ENCODE results near the gene NXNL1. TPM values are rescaled to one million over a fixed set of nuclear protein-coding genes. Genes with fewer than 3 reads are reported as not detected.

Gene NXNL1
- total and polyA plus RNA-seq, 8 donors: 0.19 TPM; not detected in 7

DNA sequence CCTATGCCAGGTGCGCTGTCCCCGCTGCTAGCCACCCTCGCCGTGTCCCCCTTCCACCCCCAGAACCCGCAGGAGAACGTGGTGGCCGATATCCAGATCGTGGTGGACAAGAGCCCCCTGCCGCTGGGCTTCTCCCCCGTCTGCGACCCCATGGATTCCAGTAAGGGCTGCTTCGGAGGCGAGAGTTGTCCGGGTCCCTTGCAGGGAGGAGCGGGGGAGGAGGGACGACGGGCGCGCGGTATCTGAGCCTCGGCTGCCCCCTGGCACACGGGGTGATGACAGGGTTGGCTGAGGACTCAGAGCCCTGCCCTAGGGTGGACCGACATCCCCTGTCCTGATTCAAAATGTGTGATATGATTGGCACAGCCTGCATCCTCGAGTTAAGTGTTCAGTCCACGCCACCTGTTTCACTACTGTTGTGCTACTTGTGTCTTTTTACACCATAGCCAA, 40.2 kb downstream of the NXNL1 start:
- H3K27me3 ChIP-seq: no peaks in the 10 kb centered on the region
- WGBS, 2 donors: 11 to 12% methylated on average over 25 of the region's 25 CpGs
- peak in 4 of 6 donors; percentile 39 to 79 (median 60) for DNase-seq
- TF ChIP-seq, protein P1, sequence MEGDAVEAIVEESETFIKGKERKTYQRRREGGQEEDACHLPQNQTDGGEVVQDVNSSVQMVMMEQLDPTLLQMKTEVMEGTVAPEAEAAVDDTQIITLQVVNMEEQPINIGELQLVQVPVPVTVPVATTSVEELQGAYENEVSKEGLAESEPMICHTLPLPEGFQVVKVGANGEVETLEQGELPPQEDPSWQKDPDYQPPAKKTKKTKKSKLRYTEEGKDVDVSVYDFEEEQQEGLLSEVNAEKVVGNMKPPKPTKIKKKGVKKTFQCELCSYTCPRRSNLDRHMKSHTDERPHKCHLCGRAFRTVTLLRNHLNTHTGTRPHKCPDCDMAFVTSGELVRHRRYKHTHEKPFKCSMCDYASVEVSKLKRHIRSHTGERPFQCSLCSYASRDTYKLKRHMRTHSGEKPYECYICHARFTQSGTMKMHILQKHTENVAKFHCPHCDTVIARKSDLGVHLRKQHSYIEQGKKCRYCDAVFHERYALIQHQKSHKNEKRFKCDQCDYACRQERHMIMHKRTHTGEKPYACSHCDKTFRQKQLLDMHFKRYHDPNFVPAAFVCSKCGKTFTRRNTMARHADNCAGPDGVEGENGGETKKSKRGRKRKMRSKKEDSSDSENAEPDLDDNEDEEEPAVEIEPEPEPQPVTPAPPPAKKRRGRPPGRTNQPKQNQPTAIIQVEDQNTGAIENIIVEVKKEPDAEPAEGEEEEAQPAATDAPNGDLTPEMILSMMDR (IDR thresholded peaks at IDR 0.05): no peak
- peaks cover 0 to 3% (median 0%) of the 10 kb centered on the region in 3 donors for H3K36me3 ChIP-seq
- intact Hi-C loops (cut with DNase I): no loop called here
- H3K27ac ChIP-seq: no peak overlapping the region
- H3K9me3 ChIP-seq: no peaks in the 10 kb centered on the region
- FAIRE-seq: no peak
- peak in 3 of 4 donors; percentile 11 to 39 (median 23) for ATAC-seq
- H3K4me1 ChIP-seq: peaks cover 0 to 5% (median 0%) of the 10 kb centered on the region in 3 donors
- peak overlapping the region; percentile 70 to 90 (median 86) for H3K4me3 ChIP-seq

DNA sequence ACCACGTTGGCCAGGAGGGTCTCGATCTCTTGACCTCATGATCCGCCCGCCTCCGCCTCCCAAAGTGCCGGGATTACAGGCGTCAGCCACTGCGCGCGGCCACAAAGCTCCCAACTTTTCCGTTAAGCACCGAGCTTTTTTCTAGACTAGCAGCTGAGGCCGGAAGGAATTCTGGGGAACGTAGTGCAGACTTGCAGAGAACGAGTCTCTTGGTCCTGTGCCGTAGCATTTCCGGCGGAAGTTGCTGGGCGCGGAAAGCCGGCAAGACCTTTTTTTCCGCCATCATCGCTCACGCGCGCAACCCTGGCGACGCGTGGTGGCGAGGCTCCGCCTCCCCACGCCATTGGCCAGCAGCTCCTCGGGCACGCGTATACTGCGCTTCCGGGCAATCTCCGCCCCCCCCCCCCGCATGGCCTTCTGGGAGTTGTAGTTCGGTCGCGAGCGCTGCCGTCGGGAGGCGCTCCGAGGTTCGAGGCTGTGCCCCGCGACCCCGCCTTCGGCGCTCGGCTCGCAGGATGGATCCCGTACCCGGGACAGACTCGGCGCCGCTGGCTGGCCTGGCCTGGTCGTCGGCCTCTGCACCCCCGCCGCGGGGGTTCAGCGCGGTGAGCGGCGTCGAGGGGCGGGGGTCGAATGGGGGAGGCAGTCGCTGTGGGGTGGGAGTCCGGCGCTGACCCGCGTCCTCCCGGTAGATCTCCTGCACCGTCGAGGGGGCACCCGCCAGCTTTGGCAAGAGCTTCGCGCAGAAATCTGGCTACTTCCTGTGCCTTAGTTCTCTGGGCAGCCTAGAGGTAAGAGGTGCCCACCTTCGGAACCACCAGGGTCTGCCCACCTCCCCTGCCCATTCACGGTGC, 40.9 kb downstream of the NXNL1 start, which contains the start of gene MVB12A:
TSS of gene MVB12A (plus strand) at position 427 of the 854 bp plus-strand sequence. CDS start at position 516, 89 bp downstream.
- TF ChIP-seq, protein P1 (IDR thresholded peaks at IDR 0.05): no peak
- H3K27me3 ChIP-seq: no peaks in the 10 kb centered on the region
- DNase-seq (peak; percentile 94 to 98 (median 98)), FAIRE-seq (peak; percentile 89), ATAC-seq (peak; percentile 97 to 98 (median 98))
- intact Hi-C loops (cut with DNase I): no loop called here
- peaks cover 0 to 5% (median 0%) of the 10 kb centered on the region in 3 donors for H3K4me1 ChIP-seq
- peak within 1 kb of the TSS; percentile 31 to 84 (median 62) for H3K27ac ChIP-seq
- H3K9me3 ChIP-seq: no peaks in the 10 kb centered on the region
- peak within 1 kb of the TSS; percentile 70 to 90 (median 86) for H3K4me3 ChIP-seq
- H3K36me3 ChIP-seq: peaks cover 0 to 3% (median 0%) of the 10 kb centered on the region in 3 donors
- 0 to 1% methylated on average over 54 to 85 of the region's 85 CpGs for WGBS, 2 donors

DNA sequence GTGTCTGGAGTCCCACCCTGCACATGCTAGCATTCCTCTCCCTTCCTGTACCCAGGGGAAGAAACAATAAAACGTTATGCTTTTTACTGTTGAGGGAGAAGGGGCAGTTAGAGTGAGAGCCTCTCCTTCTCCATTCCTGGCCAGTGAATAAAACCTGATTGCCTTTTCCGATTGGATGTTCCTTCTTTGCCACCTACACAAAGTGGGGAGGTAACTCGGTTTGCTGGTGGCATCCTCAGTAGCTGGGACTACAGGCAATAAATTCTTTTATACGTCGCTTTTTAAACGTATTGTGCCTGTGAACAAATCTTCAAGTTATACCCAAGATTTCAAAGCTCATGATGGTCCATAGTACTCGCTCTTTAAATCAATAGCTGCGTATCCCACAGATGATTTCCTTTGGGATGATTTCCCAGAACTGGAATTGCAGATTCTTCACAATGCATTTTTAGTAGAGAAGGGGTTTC, 41.5 kb downstream of the NXNL1 start:
- Histone ChIP-seq H3K27me3 (no peaks in the 10 kb centered on the region), H3K36me3 (peaks cover 0 to 3% (median 0%) of the 10 kb centered on the region in 3 donors), H3K27ac (peak overlapping the region; percentile 31 to 84 (median 62)), H3K9me3 (no peaks in the 10 kb centered on the region), H3K4me1 (peaks cover 0 to 5% (median 0%) of the 10 kb centered on the region in 3 donors), H3K4me3 (peak overlapping the region; percentile 12 to 90 (median 86))
- TF ChIP-seq, protein P1 (IDR thresholded peaks at IDR 0.05): no peak
- no peak for ATAC-seq
- no peak for DNase-seq
- WGBS, 2 donors: 30% methylated on average over 8 of the region's 8 CpGs
- intact Hi-C loops (cut with DNase I): no loop called here
- FAIRE-seq: no peak

DNA sequence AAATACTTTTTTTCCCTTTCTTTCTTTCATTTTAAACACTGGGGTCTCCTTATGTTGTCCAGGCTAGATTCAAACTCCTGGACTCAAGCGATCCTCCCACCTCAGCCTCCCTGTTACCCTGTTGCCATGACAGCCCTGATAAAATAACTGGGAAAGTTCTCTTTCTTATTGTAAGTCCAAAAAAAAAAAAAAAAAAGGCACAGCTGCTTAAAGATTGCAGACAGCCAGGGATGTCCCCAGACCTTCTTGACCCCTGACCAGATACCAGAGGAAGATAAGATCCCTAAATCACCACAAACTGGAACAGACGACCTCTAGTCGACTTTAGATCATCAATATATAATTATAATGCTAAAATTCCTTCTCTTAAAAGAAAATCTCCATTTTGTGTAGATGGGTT, 42.0 kb downstream of the NXNL1 start:
- Histone ChIP-seq H3K9me3 (no peaks in the 10 kb centered on the region), H3K4me1 (peaks cover 0 to 5% (median 0%) of the 10 kb centered on the region in 3 donors), H3K27ac (no peak overlapping the region), H3K4me3 (no peak overlapping the region), H3K27me3 (no peaks in the 10 kb centered on the region), H3K36me3 (no peaks in the 10 kb centered on the region)
- no peak for DNase-seq
- 60 to 61% methylated on average over 3 of the region's 3 CpGs for WGBS, 2 donors
- intact Hi-C loops (cut with DNase I): no loop called here
- TF ChIP-seq, protein P1 (IDR thresholded peaks at IDR 0.05): no peak
- FAIRE-seq: no peak
- ATAC-seq: no peak
